ENCODE results near the gene TGFBR3.

Gene TGFBR3

DNA sequence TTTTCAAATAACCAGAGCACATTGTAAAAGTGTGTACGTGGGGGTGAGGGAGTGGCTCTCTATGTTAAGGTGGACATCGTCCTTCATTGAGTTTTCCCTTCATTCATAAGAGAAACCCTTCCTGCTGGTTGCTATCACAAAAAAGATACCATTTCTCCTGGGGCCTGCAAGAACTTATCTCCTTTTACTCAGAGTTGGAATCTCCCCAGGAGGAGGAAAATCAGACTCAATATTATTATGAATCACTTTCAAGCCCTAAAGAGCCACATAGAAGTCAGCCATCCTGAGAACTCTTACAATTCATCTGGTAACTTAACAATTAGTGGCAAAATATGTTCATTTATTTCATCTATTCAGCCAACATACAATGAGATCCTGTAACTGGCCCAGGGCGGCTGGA lies 27.1 kb upstream of the TGFBR3 start:
- H4K12ac ChIP-seq (ENCODE audit: low read depth, low read length): no peak overlapping the region
- no peaks in the 10 kb centered on the region for H3K36me3 ChIP-seq (ENCODE audit: control insufficient read depth in 1 of 2, insufficient read depth in 2 of 2, low read length in 2 of 2)
- no peak overlapping the region for H4K91ac ChIP-seq (ENCODE audit: low read depth, low read length)
- H4K8ac ChIP-seq (ENCODE audit: low read depth, low read length): no peak overlapping the region
- no peak overlapping the region for H2BK5ac ChIP-seq (ENCODE audit: low read depth, low read length, poor library complexity)
- no peak overlapping the region for H2AFZ ChIP-seq (ENCODE audit: insufficient read depth, low read length, poor library complexity)
- no peaks in the 10 kb centered on the region for H3K4me1 ChIP-seq (ENCODE audit: control insufficient read depth in 1 of 2, insufficient read depth in 2 of 2, low read length in 2 of 2)
- H3K4ac ChIP-seq (ENCODE audit: low read depth, low read length): no peak overlapping the region
- no peak overlapping the region for H3K14ac ChIP-seq (ENCODE audit: low read length)
- H2AK5ac ChIP-seq (ENCODE audit: low read length): no peak overlapping the region
- no peak overlapping the region for H2BK120ac ChIP-seq (ENCODE audit: insufficient read depth, low read length, poor library complexity)
- DNase-seq: peak in 1 of 2 donors; percentile 9
- H3K79me1 ChIP-seq (ENCODE audit: low read length): no peaks in the 10 kb centered on the region
- no peak overlapping the region for H2BK12ac ChIP-seq (ENCODE audit: low read length)
- no peak overlapping the region for H3K9ac ChIP-seq (ENCODE audit: low read length)
- H3K23ac ChIP-seq (ENCODE audit: low read length): no peak overlapping the region
- H3K9me3 ChIP-seq (ENCODE audit: insufficient read depth, low read depth, low read length): no peaks in the 10 kb centered on the region
- no peak overlapping the region for H3K18ac ChIP-seq (ENCODE audit: low read length)
- WGBS (ENCODE audit: extremely low coverage, insufficient coverage, insufficient read length): no CpG with 5 or more reads among the region's 3 CpGs
- H3K4me3 ChIP-seq (ENCODE audit: low read depth, low read length): no peak overlapping the region
- no peak overlapping the region for H3K4me2 ChIP-seq (ENCODE audit: low read length)
- no peak overlapping the region for H3K27ac ChIP-seq (ENCODE audit: low read depth, low read length)
- H3K27me3 ChIP-seq (ENCODE audit: insufficient read depth, low read length): no peaks in the 10 kb centered on the region
- no peaks in the 10 kb centered on the region for H3K79me2 ChIP-seq (ENCODE audit: control insufficient read depth, insufficient read depth, low read length, poor library complexity)

DNA sequence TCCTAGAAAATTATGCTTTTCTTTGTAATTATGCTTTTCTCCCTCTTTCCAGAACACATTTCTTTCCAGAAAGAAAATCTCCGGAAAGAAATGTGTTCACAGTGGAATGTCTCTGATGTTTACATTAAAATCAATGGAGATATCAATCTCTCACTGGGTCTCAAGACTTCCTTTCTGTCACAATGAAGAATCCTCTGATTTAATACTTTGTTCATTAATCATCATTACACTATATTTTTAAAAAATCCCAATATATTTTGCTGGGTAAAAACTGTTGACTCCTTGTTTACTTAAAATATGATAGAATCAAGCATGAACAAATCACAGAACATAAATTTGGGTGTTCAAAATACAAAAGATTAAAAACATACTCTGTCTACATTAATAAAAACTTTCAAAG lies 26.3 kb upstream of the TGFBR3 start:
- no peak overlapping the region for H3K23ac ChIP-seq (ENCODE audit: low read length)
- H3K4me2 ChIP-seq (ENCODE audit: low read length): no peak overlapping the region
- no peaks in the 10 kb centered on the region for H3K4me1 ChIP-seq (ENCODE audit: control insufficient read depth in 1 of 2, insufficient read depth in 2 of 2, low read length in 2 of 2)
- no peak overlapping the region for H3K4me3 ChIP-seq (ENCODE audit: low read depth, low read length)
- H2BK120ac ChIP-seq (ENCODE audit: insufficient read depth, low read length, poor library complexity): no peak overlapping the region
- H3K4ac ChIP-seq (ENCODE audit: low read depth, low read length): no peak overlapping the region
- H2AFZ ChIP-seq (ENCODE audit: insufficient read depth, low read length, poor library complexity): no peak overlapping the region
- H3K9ac ChIP-seq (ENCODE audit: low read length): no peak overlapping the region
- H2AK5ac ChIP-seq (ENCODE audit: low read length): no peak overlapping the region
- no peak overlapping the region for H4K91ac ChIP-seq (ENCODE audit: low read depth, low read length)
- H4K8ac ChIP-seq (ENCODE audit: low read depth, low read length): no peak overlapping the region
- no peak overlapping the region for H4K12ac ChIP-seq (ENCODE audit: low read depth, low read length)
- no peak overlapping the region for H3K18ac ChIP-seq (ENCODE audit: low read length)
- no peaks in the 10 kb centered on the region for H3K79me2 ChIP-seq (ENCODE audit: control insufficient read depth, insufficient read depth, low read length, poor library complexity)
- DNase-seq: no peak
- no CpG with 5 or more reads among the region's 1 CpG for WGBS (ENCODE audit: extremely low coverage, insufficient coverage, insufficient read length)
- no peaks in the 10 kb centered on the region for H3K36me3 ChIP-seq (ENCODE audit: control insufficient read depth in 1 of 2, insufficient read depth in 2 of 2, low read length in 2 of 2)
- no peak overlapping the region for H2BK5ac ChIP-seq (ENCODE audit: low read depth, low read length, poor library complexity)
- H3K79me1 ChIP-seq (ENCODE audit: low read length): no peaks in the 10 kb centered on the region
- H3K14ac ChIP-seq (ENCODE audit: low read length): no peak overlapping the region
- H3K9me3 ChIP-seq (ENCODE audit: insufficient read depth, low read depth, low read length): no peaks in the 10 kb centered on the region
- H2BK12ac ChIP-seq (ENCODE audit: low read length): no peak overlapping the region
- no peaks in the 10 kb centered on the region for H3K27me3 ChIP-seq (ENCODE audit: insufficient read depth, low read length)
- H3K27ac ChIP-seq (ENCODE audit: low read depth, low read length): no peak overlapping the region

DNA sequence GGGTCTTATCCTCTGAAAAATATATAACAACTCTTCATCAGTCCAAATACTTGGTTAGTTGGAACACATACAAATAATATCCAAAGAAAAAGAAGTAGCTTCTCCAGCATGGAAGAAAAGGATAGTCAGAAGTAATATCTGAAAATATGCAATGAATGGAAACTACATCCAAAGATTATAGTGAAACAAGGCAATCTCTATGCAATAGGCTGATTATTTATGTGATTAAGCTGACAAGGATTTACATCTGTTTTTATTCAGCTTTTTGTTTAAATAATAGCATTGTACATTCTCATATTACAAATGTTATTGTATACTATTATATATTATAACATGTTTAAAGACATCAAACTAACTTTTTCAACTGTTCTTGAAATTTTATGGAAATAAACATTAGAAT lies 15.3 kb upstream of the TGFBR3 start:
- Histone ChIP-seq H3K4me2 (ENCODE audit: low read length) (no peak overlapping the region), H3K18ac (ENCODE audit: low read length) (no peak overlapping the region), H3K4me1 (ENCODE audit: control insufficient read depth in 1 of 2, insufficient read depth in 2 of 2, low read length in 2 of 2) (no peaks in the 10 kb centered on the region), H3K14ac (ENCODE audit: low read length) (no peak overlapping the region), H3K27ac (ENCODE audit: low read depth, low read length) (no peak overlapping the region), H3K79me2 (ENCODE audit: control insufficient read depth, insufficient read depth, low read length, poor library complexity) (no peaks in the 10 kb centered on the region), H2BK120ac (ENCODE audit: insufficient read depth, low read length, poor library complexity) (no peak overlapping the region), H4K91ac (ENCODE audit: low read depth, low read length) (no peak overlapping the region), H3K9ac (ENCODE audit: low read length) (no peak overlapping the region), H2BK12ac (ENCODE audit: low read length) (no peak overlapping the region), H3K4me3 (ENCODE audit: low read depth, low read length) (no peak overlapping the region), H3K23ac (ENCODE audit: low read length) (no peak overlapping the region), H2BK5ac (ENCODE audit: low read depth, low read length, poor library complexity) (no peak overlapping the region), H2AFZ (ENCODE audit: insufficient read depth, low read length, poor library complexity) (no peak overlapping the region), H3K79me1 (ENCODE audit: low read length) (no peaks in the 10 kb centered on the region), H3K36me3 (ENCODE audit: control insufficient read depth in 1 of 2, insufficient read depth in 2 of 2, low read length in 2 of 2) (no peaks in the 10 kb centered on the region), H3K4ac (ENCODE audit: low read depth, low read length) (no peak overlapping the region), H3K27me3 (ENCODE audit: insufficient read depth, low read length) (no peaks in the 10 kb centered on the region), H4K8ac (ENCODE audit: low read depth, low read length) (no peak overlapping the region), H3K9me3 (ENCODE audit: insufficient read depth, low read depth, low read length) (no peaks in the 10 kb centered on the region), H4K12ac (ENCODE audit: low read depth, low read length) (no peak overlapping the region), H2AK5ac (ENCODE audit: low read length) (no peak overlapping the region)
- DNase-seq: no peak

- Histone ChIP-seq H2AFZ (ENCODE audit: insufficient read depth, low read length, poor library complexity) (no peak overlapping the region), H2BK120ac (ENCODE audit: insufficient read depth, low read length, poor library complexity) (no peak overlapping the region), H3K9ac (ENCODE audit: low read length) (no peak overlapping the region), H3K4me3 (ENCODE audit: low read depth, low read length) (no peak overlapping the region), H4K8ac (ENCODE audit: low read depth, low read length) (no peak overlapping the region), H3K4me2 (ENCODE audit: low read length) (no peak overlapping the region), H4K12ac (ENCODE audit: low read depth, low read length) (no peak overlapping the region), H3K4me1 (ENCODE audit: control insufficient read depth in 1 of 2, insufficient read depth in 2 of 2, low read length in 2 of 2) (no peaks in the 10 kb centered on the region), H3K27ac (ENCODE audit: low read depth, low read length) (no peak overlapping the region), H3K4ac (ENCODE audit: low read depth, low read length) (no peak overlapping the region), H3K18ac (ENCODE audit: low read length) (no peak overlapping the region), H2AK5ac (ENCODE audit: low read length) (no peak overlapping the region), H3K79me2 (ENCODE audit: control insufficient read depth, insufficient read depth, low read length, poor library complexity) (no peaks in the 10 kb centered on the region), H3K27me3 (ENCODE audit: insufficient read depth, low read length) (no peaks in the 10 kb centered on the region), H3K79me1 (ENCODE audit: low read length) (no peaks in the 10 kb centered on the region), H2BK5ac (ENCODE audit: low read depth, low read length, poor library complexity) (no peak overlapping the region), H2BK12ac (ENCODE audit: low read length) (no peak overlapping the region), H3K9me3 (ENCODE audit: insufficient read depth, low read depth, low read length) (no peaks in the 10 kb centered on the region), H3K23ac (ENCODE audit: low read length) (no peak overlapping the region), H3K36me3 (ENCODE audit: control insufficient read depth in 1 of 2, insufficient read depth in 2 of 2, low read length in 2 of 2) (no peaks in the 10 kb centered on the region), H3K14ac (ENCODE audit: low read length) (no peak overlapping the region), H4K91ac (ENCODE audit: low read depth, low read length) (no peak overlapping the region)
- DNase-seq: peak; percentile 34 to 73
- WGBS (ENCODE audit: extremely low coverage, insufficient coverage, insufficient read length): no CpG with 5 or more reads among the region's 1 CpG
These were observed 14.6 kb upstream of the TGFBR3 start for GRCh38 chr1:91900562-91900961.

Data from trophoblast cell (in vitro differentiated cells and primary cell).